Aorta (tissue), 5 donors: ENCODE data around the gene IQCN. TPM values are rescaled to one million over a fixed set of nuclear protein-coding genes. Genes with fewer than 3 reads are reported as not detected.
A peak's percentile ranks its signal among the peaks of the same experiment; 100 is the strongest.

Source experiments
- ATAC-seq: fragments of 200-7000 bp; cut with Tn5 transposase; one replicate; pipeline ENCODE4 v1.9.1; 2022; ENCODE audit warnings: moderate library complexity; ENCODE audit not compliant: low FRiP score
- DNase-seq, 2 donors: peaks; one replicate each; pipeline ENCODE4 v3.0.0-alpha.2; 2020
- H3K27ac ChIP-seq, 2 donors: one replicate each; pipeline ENCODE4 v1.5.1; 2013; ENCODE audit warnings: low read length in 2 of 2, mild to moderate bottlenecking in 2 of 2, moderate library complexity in 2 of 2, control low read depth in 1 of 2, inconsistent platforms in 1 of 2, low read depth in 1 of 2
- H3K27me3 ChIP-seq, 2 donors: one replicate each; pipeline ENCODE4 v1.6.1; 2013; ENCODE audit warnings: control low read depth in 1 of 2, low read length in 1 of 2, mild to moderate bottlenecking in 1 of 2, moderate library complexity in 1 of 2; ENCODE audit not compliant: insufficient read depth in 2 of 2, control insufficient read depth in 1 of 2
- H3K36me3 ChIP-seq, 2 donors: one replicate each; pipeline ENCODE4 v1.6.1; 2013; ENCODE audit warnings: control low read depth in 1 of 2, low read length in 1 of 2, mild to moderate bottlenecking in 1 of 2; ENCODE audit not compliant: insufficient read depth in 2 of 2, control insufficient read depth in 1 of 2
- H3K4me1 ChIP-seq, 2 donors: one replicate each; pipeline ENCODE4 v1.6.1; 2013; ENCODE audit warnings: low read length in 2 of 2, control low read depth in 1 of 2, mild to moderate bottlenecking in 1 of 2, moderate library complexity in 1 of 2; ENCODE audit not compliant: insufficient read depth in 2 of 2, control insufficient read depth in 1 of 2
- H3K4me3 ChIP-seq, 2 donors: one replicate each; pipeline ENCODE4 v1.5.1; 2013; ENCODE audit warnings: low read length in 2 of 2, control low read depth in 1 of 2, mild to moderate bottlenecking in 1 of 2
- H3K9me3 ChIP-seq: one replicate; pipeline ENCODE4 v1.6.1; 2013; ENCODE audit warnings: mild to moderate bottlenecking, low read length; ENCODE audit not compliant: control insufficient read depth
- WGBS, 2 donors: extraction: QIAGEN DNeasy Blood & Tissue Kit; methylation state at CpG; one replicate each; pipeline ENCODE4 v1.1.7; 2013; 5-methylcytosine and 5-hydroxymethylcytosine counted together
- intact Hi-C, 2 donors: fragments of 100-400 bp; cut with DNase I; formaldehyde crosslinking; loops; one replicate each; pipeline versions ENCODE4 v1.14.2 to v1.15.0; 2022
- long read RNA-seq, 2 donors: library from polyadenylated mRNA; unstranded; transcript quantifications; one replicate each; pipeline ENCODE4 v2.0.0, GENCODE V29; 2020 to 2021
- polyA plus RNA-seq, 2 donors: library from polyadenylated mRNA; stranded (reverse); fragments of 200-250 nt; gene quantifications; one replicate each; pipeline ENCODE4 v1.2.3, GENCODE V29; 2013
- total RNA-seq, 2 donors: library from RNA; stranded (reverse); fragmentation: NEBNext Ultra II Directional; extraction: Animal tissue kit (Norgen Biotek cat#: 25700); gene quantifications; one replicate each; pipeline ENCODE4 v1.2.1, GENCODE V29; 2021
- donor health status: healthy with polysubstance abuse.
- donor health status: Bipolar disorder and iron deficiency.
- donor health status: DM: no; HTN: no; CAD: no.
- donor health status: DM: no; HTN: no; CAD: no.
- donor health status: DM: yes; HTN: yes; CAD: no.

Gene IQCN, protein sequence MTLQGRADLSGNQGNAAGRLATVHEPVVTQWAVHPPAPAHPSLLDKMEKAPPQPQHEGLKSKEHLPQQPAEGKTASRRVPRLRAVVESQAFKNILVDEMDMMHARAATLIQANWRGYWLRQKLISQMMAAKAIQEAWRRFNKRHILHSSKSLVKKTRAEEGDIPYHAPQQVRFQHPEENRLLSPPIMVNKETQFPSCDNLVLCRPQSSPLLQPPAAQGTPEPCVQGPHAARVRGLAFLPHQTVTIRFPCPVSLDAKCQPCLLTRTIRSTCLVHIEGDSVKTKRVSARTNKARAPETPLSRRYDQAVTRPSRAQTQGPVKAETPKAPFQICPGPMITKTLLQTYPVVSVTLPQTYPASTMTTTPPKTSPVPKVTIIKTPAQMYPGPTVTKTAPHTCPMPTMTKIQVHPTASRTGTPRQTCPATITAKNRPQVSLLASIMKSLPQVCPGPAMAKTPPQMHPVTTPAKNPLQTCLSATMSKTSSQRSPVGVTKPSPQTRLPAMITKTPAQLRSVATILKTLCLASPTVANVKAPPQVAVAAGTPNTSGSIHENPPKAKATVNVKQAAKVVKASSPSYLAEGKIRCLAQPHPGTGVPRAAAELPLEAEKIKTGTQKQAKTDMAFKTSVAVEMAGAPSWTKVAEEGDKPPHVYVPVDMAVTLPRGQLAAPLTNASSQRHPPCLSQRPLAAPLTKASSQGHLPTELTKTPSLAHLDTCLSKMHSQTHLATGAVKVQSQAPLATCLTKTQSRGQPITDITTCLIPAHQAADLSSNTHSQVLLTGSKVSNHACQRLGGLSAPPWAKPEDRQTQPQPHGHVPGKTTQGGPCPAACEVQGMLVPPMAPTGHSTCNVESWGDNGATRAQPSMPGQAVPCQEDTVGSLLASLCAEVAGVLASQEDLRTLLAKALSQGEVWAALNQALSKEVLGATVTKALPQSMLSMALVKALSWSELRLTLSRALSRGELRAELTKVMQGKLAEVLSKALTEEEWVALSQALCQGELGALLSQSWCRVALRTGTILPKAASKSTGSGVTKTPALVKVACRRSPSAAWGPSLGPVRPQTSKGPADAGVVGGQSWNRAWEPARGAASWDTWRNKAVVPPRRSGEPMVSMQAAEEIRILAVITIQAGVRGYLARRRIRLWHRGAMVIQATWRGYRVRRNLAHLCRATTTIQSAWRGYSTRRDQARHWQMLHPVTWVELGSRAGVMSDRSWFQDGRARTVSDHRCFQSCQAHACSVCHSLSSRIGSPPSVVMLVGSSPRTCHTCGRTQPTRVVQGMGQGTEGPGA (N-terminal part only)
- total RNA-seq, result 10 to 100 TPM in 1 of 2 donors, 1 to 10 TPM in 1; 8.1 to 12.2 TPM
- 10 to 100 TPM in 1 of 2 donors, 1 to 10 TPM in 1; 4.5 to 20.7 TPM for polyA plus RNA-seq
- long read RNA-seq, donor 1, full-length matches to known transcripts, result 11 of 11 reads
- long read RNA-seq, donor 1, partial matches to known transcripts, result 0 of 11 reads
- long read RNA-seq, donor 1, other reads (novel, unspliced or antisense), result 0 of 11 reads
- long read RNA-seq, donor 2, full-length matches to known transcripts, result 7 of 10 reads
- long read RNA-seq, donor 2, partial matches to known transcripts, result 1 of 10 reads
- long read RNA-seq, donor 2, other reads (novel, unspliced or antisense), result 2 of 10 reads

DNA sequence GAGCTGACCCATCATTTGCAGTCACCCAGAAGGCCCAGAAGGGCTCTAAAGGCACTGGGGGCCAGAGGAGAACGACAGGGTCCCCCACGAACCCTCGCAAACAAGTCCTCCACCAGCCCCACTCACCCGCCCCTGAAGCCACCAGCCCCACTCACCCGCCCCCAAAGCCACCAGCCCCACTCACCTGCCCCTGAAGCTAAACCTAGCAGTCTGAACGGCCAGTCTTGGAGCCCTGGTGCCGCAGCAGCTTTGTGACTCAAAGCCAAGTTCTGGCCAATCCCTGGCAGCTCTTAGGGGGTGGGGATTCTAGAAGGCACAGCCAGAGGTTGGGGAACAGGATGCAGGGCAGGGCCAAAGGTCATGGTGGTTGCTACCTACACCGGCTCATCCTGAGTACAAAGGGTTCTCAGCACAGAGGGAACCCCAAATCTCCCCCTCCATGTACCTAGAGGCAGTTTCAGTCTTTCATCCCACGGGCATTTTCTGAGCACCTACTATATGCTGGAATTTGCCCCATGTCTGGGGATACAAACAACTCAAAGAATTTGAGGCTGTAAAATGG is at the start of gene IQCN:
Gene IQCN, minus strand, starts transcription at position 234 of the 562 bp plus-strand sequence. CDS start 4,974 bp downstream, outside the sequence.
- no peaks in the 10 kb centered on the region for H3K27me3 ChIP-seq
- WGBS, 2 donors, result 52 to 53% methylated on average over 9 of the region's 9 CpGs
- H3K9me3 ChIP-seq, result no peaks in the 10 kb centered on the region
- no peak within 1 kb of the TSS for H3K4me3 ChIP-seq
- peaks cover 0 to 3% of the 10 kb centered on the region in 2 donors for H3K36me3 ChIP-seq
- peak within 1 kb of the TSS in 1 of 2 donors; percentile 14 for H3K27ac ChIP-seq
- DNase-seq (peak in 1 of 2 donors; percentile 86), ATAC-seq (peak; percentile 14)
- H3K4me1 ChIP-seq, result peaks cover 0 to 2% of the 10 kb centered on the region in 2 donors
- intact Hi-C loops, result no loop called here

DNA sequence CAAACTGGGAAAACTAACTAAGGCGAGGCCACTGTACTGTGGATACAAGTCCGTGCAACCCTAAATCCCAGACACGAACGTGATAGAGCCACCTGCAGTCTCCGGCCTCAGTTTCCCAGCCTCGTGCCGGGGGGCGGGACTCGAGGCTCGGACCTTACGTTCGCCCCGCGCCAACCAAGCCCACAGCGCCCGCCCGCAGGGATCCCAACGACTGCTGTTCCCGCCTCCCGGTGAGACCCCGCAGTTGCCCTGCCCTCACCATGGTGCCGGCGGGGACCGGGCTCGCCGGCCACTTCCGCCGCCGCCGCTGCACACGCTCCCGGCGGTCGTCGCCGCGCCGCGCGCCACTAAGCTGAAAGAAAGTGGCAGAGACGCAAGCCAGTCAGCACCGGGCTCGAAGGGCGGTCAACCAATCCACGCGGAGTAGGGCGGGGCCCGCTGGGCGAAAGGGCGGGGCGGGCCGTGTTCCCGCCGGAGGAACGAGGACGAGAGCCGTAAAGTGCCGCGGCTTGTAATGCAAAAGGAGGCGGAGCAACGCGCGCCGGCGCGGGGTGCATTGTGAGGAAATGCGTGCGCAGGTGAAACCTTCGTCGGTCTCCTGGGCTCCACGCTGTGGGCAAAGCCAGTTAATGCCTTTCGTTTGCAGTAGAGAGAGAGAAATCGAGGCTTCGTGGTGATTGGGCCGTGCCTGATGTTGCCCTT is 48.7 kb upstream of the IQCN start, which contains the start of gene LSM4:
Gene LSM4, minus strand, starts transcription at position 318 of the 702 bp plus-strand sequence. Its CDS starts 56 bp downstream, at position 262.
- peak; percentile 98 to 99 for DNase-seq
- intact Hi-C loops, result loop anchor here (1.0 to 5.0 kb wide), 4 partner anchors 41 to 130 kb away; partner anchors contain the start of genes JUND (in 1 of the 2) and MPV17L2 (in 1 of the 2)
- Histone ChIP-seq H3K9me3 (no peaks in the 10 kb centered on the region), H3K27me3 (no peaks in the 10 kb centered on the region), H3K4me1 (peaks cover 0 to 4% of the 10 kb centered on the region in 2 donors), H3K36me3 (no peaks in the 10 kb centered on the region), H3K4me3 (peak within 1 kb of the TSS; percentile 14 to 44), H3K27ac (peak within 1 kb of the TSS; percentile 74 to 78)
- peak; percentile 98 for ATAC-seq
- 0 to 1% methylated on average over 75 of the region's 75 CpGs for WGBS, 2 donors

DNA sequence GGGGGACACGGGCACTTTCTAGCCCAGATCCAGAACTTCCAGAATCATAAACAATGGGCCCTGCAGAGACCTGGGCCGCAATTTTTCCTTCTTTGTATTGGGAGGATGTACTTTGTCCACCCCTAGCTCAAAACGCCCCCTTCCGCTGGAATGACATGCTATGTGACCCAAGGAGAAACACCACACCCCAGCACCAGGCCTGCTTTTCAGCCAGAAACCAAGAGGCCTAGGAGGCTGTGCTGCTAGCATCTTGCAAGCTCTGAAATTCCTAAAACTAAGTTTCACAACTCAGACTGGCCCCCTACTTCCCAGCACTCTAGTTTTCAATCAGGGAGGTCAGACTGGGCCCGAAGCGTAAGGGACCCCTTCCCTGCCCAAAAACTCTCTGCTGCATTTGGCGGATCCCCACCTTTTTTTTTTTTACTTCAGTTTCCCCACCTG is 48.1 kb upstream of the IQCN start:
- no peaks in the 10 kb centered on the region for H3K36me3 ChIP-seq
- peak overlapping the region; percentile 14 to 42 for H3K4me3 ChIP-seq
- no peak for ATAC-seq
- 3 to 6% methylated on average over 7 of the region's 7 CpGs for WGBS, 2 donors
- peaks cover 0 to 4% of the 10 kb centered on the region in 2 donors for H3K4me1 ChIP-seq
- no peaks in the 10 kb centered on the region for H3K27me3 ChIP-seq
- peak overlapping the region in 1 of 2 donors; percentile 49 for H3K27ac ChIP-seq
- peak in 1 of 2 donors; percentile 67 for DNase-seq
- intact Hi-C loops, result loop anchor here (2.0 to 5.0 kb wide), 3 partner anchors 40 to 130 kb away; partner anchors contain the start of genes JUND (in 1 of the 2) and MPV17L2 (in 1 of the 2)
- H3K9me3 ChIP-seq, result no peaks in the 10 kb centered on the region

DNA sequence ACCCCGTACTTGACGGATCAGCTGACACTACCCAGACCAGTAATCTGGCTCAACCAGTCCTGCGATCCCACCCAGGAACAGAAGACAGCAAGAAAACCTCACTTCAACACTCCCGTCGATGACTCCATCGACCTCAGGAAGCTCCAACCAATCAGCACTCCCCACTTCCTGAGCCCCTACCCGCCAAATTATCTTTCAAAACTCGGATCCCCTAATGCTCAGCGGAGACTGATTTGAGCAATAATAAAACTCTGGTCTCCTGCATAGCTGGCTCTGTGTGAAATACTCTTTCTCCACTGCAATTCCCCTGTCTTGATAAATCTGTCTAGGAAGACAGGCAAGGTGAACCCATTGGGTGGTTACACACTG is 47.5 kb upstream of the IQCN start:
- no peak overlapping the region for H3K4me3 ChIP-seq
- no peak for ATAC-seq

DNA sequence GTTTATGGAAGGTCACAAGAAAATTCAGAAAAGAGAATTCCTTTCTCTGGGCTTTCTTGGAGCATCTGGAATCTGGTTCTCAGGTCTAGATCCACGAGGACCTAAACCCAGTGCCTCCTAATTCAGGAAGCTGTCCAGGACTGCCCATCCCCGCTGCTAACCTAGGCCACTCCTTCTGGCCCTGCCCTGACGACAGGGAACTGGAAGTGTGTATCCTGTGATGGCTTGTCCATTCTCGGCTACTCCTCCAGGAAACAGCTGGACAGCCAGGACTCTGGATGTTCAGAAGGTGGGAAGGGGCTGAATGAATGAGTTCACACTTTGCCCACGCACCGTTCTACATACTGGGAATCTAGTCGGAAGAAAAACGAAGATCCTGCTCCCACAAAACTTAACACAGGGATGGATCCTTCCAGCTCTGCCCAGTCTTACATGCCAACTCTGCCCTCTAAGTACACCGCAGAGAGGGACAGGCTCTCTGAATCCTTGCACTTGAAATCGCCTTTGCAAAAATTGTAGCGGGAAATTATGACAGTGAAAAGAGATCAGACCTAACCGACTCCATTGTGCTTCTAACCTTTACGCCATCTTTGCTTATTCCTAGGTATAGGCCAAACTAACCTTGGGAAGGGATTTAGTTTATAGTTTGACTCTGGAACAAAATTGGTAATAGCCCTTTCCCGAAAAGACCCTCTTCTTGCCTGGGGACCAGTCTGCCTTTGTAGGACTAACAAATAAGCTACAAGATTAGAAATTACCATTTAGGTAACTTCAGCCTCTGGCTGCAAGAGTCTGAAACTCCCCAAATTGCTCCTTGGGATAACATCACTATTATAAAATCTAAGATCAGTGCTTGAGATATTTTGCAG is 46.8 kb upstream of the IQCN start:
- H3K4me3 ChIP-seq, result no peak overlapping the region
- peak in 1 of 2 donors; percentile 52 for DNase-seq
- no peaks in the 10 kb centered on the region for H3K9me3 ChIP-seq
- no peaks in the 10 kb centered on the region for H3K27me3 ChIP-seq
- no peak overlapping the region for H3K27ac ChIP-seq
- ATAC-seq, result no peak
- 77 to 79% methylated on average over 14 of the region's 14 CpGs for whole genome bisulfite sequencing, 2 donors
- peaks cover 0 to 4% of the 10 kb centered on the region in 2 donors for H3K4me1 ChIP-seq
- no peaks in the 10 kb centered on the region for H3K36me3 ChIP-seq
- intact Hi-C loops, result loop anchor here (5.0 kb wide), 2 partner anchors 39 to 114 kb away; partner anchors contain the start of gene JUND (in 1 of the 2)

More for the DNA sequence above, 47.5 kb upstream of the IQCN start:
- H3K9me3 ChIP-seq, result no peaks in the 10 kb centered on the region
- peaks cover 0 to 4% of the 10 kb centered on the region in 2 donors for H3K4me1 ChIP-seq
- H3K27ac ChIP-seq, result no peak overlapping the region
- no peak for DNase-seq
- intact Hi-C loops, result loop anchor here (2.0 to 5.0 kb wide), 3 partner anchors 39 to 129 kb away; partner anchors contain the start of genes JUND (in 1 of the 2) and MPV17L2 (in 1 of the 2)
- H3K36me3 ChIP-seq, result no peaks in the 10 kb centered on the region
- WGBS, 2 donors, result 37 to 39% methylated on average over 9 of the region's 9 CpGs
- no peaks in the 10 kb centered on the region for H3K27me3 ChIP-seq

DNA sequence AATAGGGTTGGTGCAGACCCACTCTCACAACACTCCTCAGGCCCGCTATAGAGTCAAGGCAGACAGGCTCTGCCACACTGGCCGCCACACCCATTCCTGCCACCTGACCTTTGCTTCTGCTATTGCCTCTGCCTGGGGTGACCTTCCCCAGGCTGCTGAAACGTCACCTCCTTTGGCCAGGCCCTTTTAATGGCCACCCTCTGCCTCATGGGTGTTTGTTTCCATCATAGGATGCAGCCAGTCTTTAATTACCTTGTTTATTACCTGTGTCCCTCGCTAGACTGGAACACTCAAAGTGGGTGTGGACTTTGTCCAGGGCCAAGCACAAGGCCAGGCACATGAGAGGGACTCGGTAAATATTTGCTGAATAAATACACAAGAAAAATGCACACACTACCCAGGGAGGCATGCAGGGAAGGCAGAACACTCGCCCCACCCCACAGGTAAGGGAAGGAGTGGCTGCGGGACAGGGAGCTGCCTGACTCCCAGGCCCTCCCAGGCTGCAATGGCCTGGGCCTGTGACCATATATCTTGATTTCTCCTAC is 45.4 kb upstream of the IQCN start:
- ATAC-seq (no peak), DNase-seq (peak in 1 of 2 donors; percentile 50)
- WGBS, 2 donors, result 88 to 89% methylated on average over 7 of the region's 7 CpGs
- H3K4me3 ChIP-seq, result no peak overlapping the region
- no peaks in the 10 kb centered on the region for H3K27me3 ChIP-seq
- intact Hi-C loops, result loop anchor here (5.0 kb wide), 2 partner anchors 37 to 112 kb away; partner anchors contain the start of gene JUND (in 1 of the 2)
- H3K9me3 ChIP-seq, result no peaks in the 10 kb centered on the region
- no peaks in the 10 kb centered on the region for H3K36me3 ChIP-seq
- peaks cover 0 to 4% of the 10 kb centered on the region in 2 donors for H3K4me1 ChIP-seq
- no peak overlapping the region for H3K27ac ChIP-seq
